HG02943 (cell line): ENCODE measurements around the gene INPP4A.

Source experiments
- ATAC-seq: cut with Tn5 transposase; IDR thresholded peaks from one replicate; pipeline ENCODE4 v1.9.1; 2021; ENCODE audit warnings: mild to moderate bottlenecking, low read depth, moderate library complexity; ENCODE audit not compliant: unreplicated experiment

INPP4A gene

GRCh38 chr2:98507891-98508708, 63.4 kb downstream of the INPP4A start:
- ATAC-seq = no peak

- no peak for ATAC-seq
Measured at GRCh38 chr2:98508709-98509066, 64.0 kb downstream of the INPP4A start.

GRCh38 chr2:98509542-98510321, 65.1 kb downstream of the INPP4A start:
- ATAC-seq = no peak

GRCh38 chr2:98510322-98510662, 65.6 kb downstream of the INPP4A start:
- no peak for ATAC-seq

- ATAC-seq = no peak
Measured at GRCh38 chr2:98511981-98512380, 67.3 kb downstream of the INPP4A start.

- ATAC-seq = no peak
Measured at GRCh38 chr2:98512699-98513098, 68.0 kb downstream of the INPP4A start.

GRCh38 chr2:98514096-98514639, 69.5 kb downstream of the INPP4A start:
- no peak for ATAC-seq

- no peak for ATAC-seq
Measured at GRCh38 chr2:98514879-98515249, 70.2 kb downstream of the INPP4A start.

- ATAC-seq = no peak
Measured at GRCh38 chr2:98515250-98515991, 70.8 kb downstream of the INPP4A start.

GRCh38 chr2:98516571-98516970, 71.9 kb downstream of the INPP4A start:
- no peak for ATAC-seq

GRCh38 chr2:98517636-98518035, 73.0 kb downstream of the INPP4A start:
- no peak for ATAC-seq

- no peak for ATAC-seq
Measured at GRCh38 chr2:98518101-98518500, 73.4 kb downstream of the INPP4A start.

- ATAC-seq = no peak
Measured at GRCh38 chr2:98519156-98519555, 74.5 kb downstream of the INPP4A start.

GRCh38 chr2:98519851-98520250, 75.2 kb downstream of the INPP4A start:
- ATAC-seq = no peak

GRCh38 chr2:98520806-98521205, 76.1 kb downstream of the INPP4A start:
- no peak for ATAC-seq

- no peak for ATAC-seq
Measured at GRCh38 chr2:98521266-98521665, 76.6 kb downstream of the INPP4A start.

- ATAC-seq = no peak
Measured at GRCh38 chr2:98522854-98523253, 78.2 kb downstream of the INPP4A start.

GRCh38 chr2:98524168-98524567, 79.5 kb downstream of the INPP4A start:
- no peak for ATAC-seq

- no peak for ATAC-seq
Measured at GRCh38 chr2:98528349-98528748, 83.7 kb downstream of the INPP4A start.

- no peak for ATAC-seq
Measured at GRCh38 chr2:98530114-98530513, 85.5 kb downstream of the INPP4A start.

- no peak for ATAC-seq
Measured at GRCh38 chr2:98532756-98533155, 88.1 kb downstream of the INPP4A start.
